Neuronal stem cell (in vitro differentiated cells): ENCODE data around the gene DDIAS.
"Not testable (repeated sequence)": the region's sequence is repeated elsewhere in the genome, so short reads cannot be mapped to it uniquely, and the experiment has no call there.

ENCODE experiments used
- DNase-seq: peaks from one replicate; pipeline ENCODE4 v3.0.0-alpha.2; 2013; ENCODE audit warnings: low spot score
- H2AFZ ChIP-seq: one replicate; pipeline ENCODE4 v1.6.1; 2013; ENCODE audit warnings: mild to moderate bottlenecking, low read length, inconsistent platforms
- H2AK5ac ChIP-seq: 2 replicates; pipeline ENCODE4 v1.6.1; 2013; ENCODE audit warnings: low read depth, mild to moderate bottlenecking, inconsistent platforms, low read length, moderate library complexity, mixed read lengths
- H2BK120ac ChIP-seq: 2 replicates; pipeline ENCODE4 v1.6.1; 2013; ENCODE audit warnings: low read depth, mild to moderate bottlenecking, inconsistent platforms, low read length, moderate library complexity, mixed read lengths
- H2BK12ac ChIP-seq: one replicate; pipeline ENCODE4 v1.6.1; 2013; ENCODE audit warnings: low read length, inconsistent platforms
- H2BK15ac ChIP-seq: 2 replicates; pipeline ENCODE4 v1.6.1; 2013; ENCODE audit warnings: mild to moderate bottlenecking, low read length, inconsistent platforms, mixed read lengths
- H2BK5ac ChIP-seq: one replicate; pipeline ENCODE4 v1.6.1; 2013; ENCODE audit warnings: inconsistent platforms, mild to moderate bottlenecking, low read length, moderate library complexity
- H3K14ac ChIP-seq: one replicate; pipeline ENCODE4 v1.6.1; 2013; ENCODE audit warnings: low read length, inconsistent platforms
- H3K18ac ChIP-seq: 2 replicates; pipeline ENCODE4 v1.6.1; 2013; ENCODE audit warnings: low read length, inconsistent platforms
- H3K23ac ChIP-seq: 2 replicates; pipeline ENCODE4 v1.6.1; 2013; ENCODE audit warnings: low read depth, mild to moderate bottlenecking, mixed read lengths, low read length, inconsistent platforms; ENCODE audit not compliant: poor library complexity
- H3K27ac ChIP-seq: replicated peaks from 3 replicates; pipeline ENCODE4 v1.5.1; 2013; ENCODE audit warnings: low read length, inconsistent platforms
- H3K27me3 ChIP-seq, 3 experiments: 2 replicates each; pipeline ENCODE4 v1.6.1; 2013; ENCODE audit warnings: low read length in 3 of 3, mild to moderate bottlenecking in 2 of 3, inconsistent platforms in 1 of 3, low read depth in 1 of 3, mixed read lengths in 1 of 3, moderate library complexity in 1 of 3; ENCODE audit not compliant: control insufficient read depth in 3 of 3, insufficient read depth in 3 of 3
- H3K36me3 ChIP-seq, 2 donors: replicated peaks in 1 of 2; 2 replicates each; pipeline ENCODE4 v1.6.1; 2013; ENCODE audit warnings: low read length in 2 of 2; ENCODE audit not compliant: control insufficient read depth in 2 of 2, insufficient read depth in 2 of 2
- H3K4ac ChIP-seq: 2 replicates; pipeline ENCODE4 v1.6.1; 2013; ENCODE audit warnings: inconsistent platforms, mild to moderate bottlenecking, low read length, moderate library complexity
- H3K4me1 ChIP-seq, 2 donors: 1 replicate in 1 of 2; 2 replicates in 1 of 2; pipeline ENCODE4 v1.6.1; 2013; ENCODE audit warnings: low read length in 2 of 2, low read depth in 1 of 2; ENCODE audit not compliant: control insufficient read depth in 2 of 2, insufficient read depth in 1 of 2
- H3K4me2 ChIP-seq: one replicate; pipeline ENCODE4 v1.6.1; 2013; ENCODE audit warnings: mild to moderate bottlenecking, low read length, inconsistent platforms; ENCODE audit not compliant: insufficient read depth, poor library complexity, severe bottlenecking
- H3K4me3 ChIP-seq, 2 donors: 2 replicates each; pipeline ENCODE4 v1.5.1; 2013; ENCODE audit warnings: low read length in 2 of 2, mild to moderate bottlenecking in 2 of 2, inconsistent platforms in 1 of 2, moderate library complexity in 1 of 2
- H3K79me1 ChIP-seq: one replicate; pipeline ENCODE4 v1.6.1; 2013; ENCODE audit warnings: low read depth, mild to moderate bottlenecking, inconsistent platforms, low read length, moderate library complexity
- H3K9ac ChIP-seq: one replicate; pipeline ENCODE4 v1.6.1; 2013; ENCODE audit warnings: mild to moderate bottlenecking, low read depth, low read length, inconsistent platforms; ENCODE audit not compliant: poor library complexity
- H3K9me3 ChIP-seq, 2 donors: replicated peaks in 1 of 2; 2 replicates each; pipeline versions ENCODE3 to v1.6.1; 2013; ENCODE audit warnings: low read length in 2 of 2, mild to moderate bottlenecking in 2 of 2, inconsistent platforms in 1 of 2, low read depth in 1 of 2, mixed read lengths in 1 of 2, moderate library complexity in 1 of 2; ENCODE audit not compliant: control insufficient read depth in 2 of 2, insufficient read depth in 1 of 2
- H4K8ac ChIP-seq: one replicate; pipeline ENCODE4 v1.6.1; 2013; ENCODE audit warnings: low read depth, mild to moderate bottlenecking, inconsistent platforms, low read length, moderate library complexity
- H4K91ac ChIP-seq: one replicate; pipeline ENCODE4 v1.6.1; 2013; ENCODE audit warnings: low read length, low read depth, mild to moderate bottlenecking, inconsistent platforms; ENCODE audit not compliant: poor library complexity
- WGBS, 2 donors: extraction: QIAGEN DNeasy Blood & Tissue Kit; methylation state at CpG; one replicate each; pipeline ENCODE4 v1.1.7; 2013; ENCODE audit warnings: missing lambda C conversion rate in 2 of 2, mixed read lengths in 1 of 2; ENCODE audit not compliant: insufficient read length in 2 of 2, insufficient replicate concordance in 1 of 2; ENCODE audit errors: extremely low coverage in 2 of 2; 5-methylcytosine and 5-hydroxymethylcytosine counted together

The DDIAS gene

DNA sequence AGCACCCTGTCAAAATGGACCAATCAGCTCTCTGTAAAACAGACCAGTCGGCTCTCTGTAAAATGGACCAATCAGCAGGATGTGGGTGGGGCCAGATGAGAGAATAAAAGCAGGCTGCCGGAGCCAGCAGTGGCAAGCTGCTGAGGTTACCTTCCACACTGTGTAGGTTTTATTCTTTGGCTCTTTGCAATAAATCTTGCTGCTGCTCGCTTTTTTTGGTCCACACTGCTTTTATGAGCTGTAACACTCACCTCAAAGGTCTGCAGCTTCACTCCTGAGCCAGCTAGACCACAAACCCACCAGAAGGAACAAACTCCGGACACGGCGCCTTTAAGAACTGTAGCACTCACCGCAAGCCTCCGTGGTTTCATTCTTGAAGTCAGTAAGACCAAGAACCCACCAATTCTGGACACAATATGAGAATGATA lies 70.0 kb downstream of the DDIAS start:
- H2BK12ac ChIP-seq, H2AFZ ChIP-seq, H3K4me2 ChIP-seq, H4K8ac ChIP-seq, H3K9ac ChIP-seq, H3K27ac ChIP-seq, H3K23ac ChIP-seq, H3K14ac ChIP-seq, H3K36me3 ChIP-seq, H4K91ac ChIP-seq, H3K9me3 ChIP-seq, H3K4me3 ChIP-seq, H3K4me1 ChIP-seq, H2BK5ac ChIP-seq, DNase-seq, H3K4ac ChIP-seq, H3K79me1 ChIP-seq, H2BK15ac ChIP-seq, H2BK120ac ChIP-seq, H3K18ac ChIP-seq, H2AK5ac ChIP-seq, H3K27me3 ChIP-seq: not testable (repeated sequence)
- WGBS, 2 donors, result no CpG with 5 or more reads among the region's 8 CpGs

DNA sequence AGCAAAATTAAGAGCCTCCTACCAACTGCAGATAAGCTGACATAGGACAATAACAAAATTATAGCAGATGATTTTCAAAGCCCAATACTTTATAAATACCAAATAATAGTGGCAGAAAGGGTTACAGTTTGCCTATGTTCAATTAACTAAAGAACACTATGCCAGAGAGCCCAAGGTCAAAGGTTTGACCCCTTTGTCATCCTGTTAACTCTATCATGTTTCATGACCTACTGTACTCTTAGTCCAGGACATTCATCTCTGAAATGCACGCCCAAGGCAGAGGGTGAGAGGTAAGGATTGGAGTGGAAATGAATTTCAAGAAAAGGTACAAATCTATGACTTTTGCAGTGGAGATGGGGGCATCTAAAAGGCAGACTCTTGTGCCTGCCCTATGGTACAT lies 70.6 kb downstream of the DDIAS start:
- H3K27me3 ChIP-seq, result no peaks in the 10 kb centered on the region
- H2AFZ ChIP-seq, result no peak overlapping the region
- H3K18ac ChIP-seq, result no peak overlapping the region
- no peak overlapping the region for H3K4me3 ChIP-seq
- no peak overlapping the region for H3K23ac ChIP-seq
- H3K9me3 ChIP-seq, result no peaks in the 10 kb centered on the region
- no CpG with 5 or more reads among the region's 1 CpG for WGBS, 2 donors
- no peaks in the 10 kb centered on the region for H3K79me1 ChIP-seq
- no peak overlapping the region for H3K9ac ChIP-seq
- no peak overlapping the region for H3K14ac ChIP-seq
- no peak overlapping the region for H2BK15ac ChIP-seq
- no peaks in the 10 kb centered on the region for H3K4me1 ChIP-seq
- H3K36me3 ChIP-seq, result no peaks in the 10 kb centered on the region
- no peak overlapping the region for H2BK12ac ChIP-seq
- DNase-seq, result no peak
- no peak overlapping the region for H2BK120ac ChIP-seq
- no peak overlapping the region for H3K4me2 ChIP-seq
- no peak overlapping the region for H2BK5ac ChIP-seq
- H4K8ac ChIP-seq, result no peak overlapping the region
- H3K4ac ChIP-seq, result no peak overlapping the region
- no peak overlapping the region for H4K91ac ChIP-seq
- no peak overlapping the region for H3K27ac ChIP-seq
- H2AK5ac ChIP-seq, result no peak overlapping the region

DNA sequence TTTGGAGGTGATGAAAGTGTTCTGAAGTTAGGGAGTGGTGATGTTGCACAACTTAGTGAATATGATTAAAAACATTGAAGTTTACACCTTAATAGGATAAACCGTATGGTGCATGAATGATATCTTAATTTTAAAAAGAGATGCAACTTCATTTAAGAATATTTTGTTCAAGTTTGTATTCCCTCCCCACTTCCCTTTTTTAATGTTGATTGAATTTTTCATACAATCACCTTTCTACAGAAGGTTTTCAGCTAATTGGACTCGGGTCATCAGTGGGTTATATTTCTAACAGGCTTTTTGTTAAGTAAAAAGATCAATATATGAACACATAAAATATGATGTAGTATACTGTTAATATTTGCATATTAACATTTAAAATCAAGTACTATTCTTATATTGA lies 72.6 kb downstream of the DDIAS start:
- Histone ChIP-seq H3K4me1 (no peaks in the 10 kb centered on the region), H3K14ac (no peak overlapping the region), H3K18ac (no peak overlapping the region), H4K8ac (no peak overlapping the region), H3K9me3 (no peaks in the 10 kb centered on the region), H2BK5ac (no peak overlapping the region), H3K4ac (no peak overlapping the region), H4K91ac (no peak overlapping the region), H3K9ac (no peak overlapping the region), H3K27ac (no peak overlapping the region), H3K79me1 (no peaks in the 10 kb centered on the region), H2BK15ac (no peak overlapping the region), H3K4me2 (no peak overlapping the region), H3K4me3 (no peak overlapping the region), H2BK12ac (no peak overlapping the region), H2BK120ac (no peak overlapping the region), H3K36me3 (no peaks in the 10 kb centered on the region), H2AK5ac (no peak overlapping the region), H3K23ac (no peak overlapping the region), H2AFZ (no peak overlapping the region), H3K27me3 (no peaks in the 10 kb centered on the region)
- DNase-seq, result no peak
- WGBS, 2 donors, result no CpG with 5 or more reads among the region's 2 CpGs

DNA sequence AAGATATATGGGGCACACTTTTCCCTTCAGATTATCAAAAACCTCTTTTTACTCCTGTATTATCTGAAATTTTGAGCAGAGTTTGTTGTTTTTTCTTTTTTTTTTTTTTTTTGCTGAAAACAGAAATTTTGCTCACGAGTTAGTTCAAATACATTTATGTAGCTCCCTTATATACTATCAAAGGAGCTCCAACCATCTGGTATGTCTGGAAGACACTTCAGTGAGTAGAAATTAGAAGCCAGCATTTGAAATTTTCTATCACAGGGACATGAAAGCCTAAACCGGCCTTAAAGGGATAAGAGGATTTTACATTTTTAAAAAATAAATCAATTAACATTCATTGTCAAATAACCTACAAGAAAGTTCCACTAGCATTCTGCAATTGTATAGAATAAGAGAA lies 73.3 kb downstream of the DDIAS start:
- Histone ChIP-seq H2AK5ac (no peak overlapping the region), H3K27me3 (no peaks in the 10 kb centered on the region), H3K18ac (no peak overlapping the region), H2AFZ (no peak overlapping the region), H3K36me3 (no peaks in the 10 kb centered on the region), H3K23ac (no peak overlapping the region), H2BK15ac (no peak overlapping the region), H3K4ac (no peak overlapping the region), H3K4me3 (no peak overlapping the region), H4K8ac (no peak overlapping the region), H3K4me1 (no peaks in the 10 kb centered on the region), H3K27ac (no peak overlapping the region), H3K79me1 (no peaks in the 10 kb centered on the region), H3K9ac (no peak overlapping the region), H3K4me2 (no peak overlapping the region), H2BK120ac (no peak overlapping the region), H2BK12ac (no peak overlapping the region), H4K91ac (no peak overlapping the region), H2BK5ac (no peak overlapping the region), H3K9me3 (no peaks in the 10 kb centered on the region), H3K14ac (no peak overlapping the region)
- no peak for DNase-seq
- WGBS, 2 donors, result no CpG with 5 or more reads among the region's 2 CpGs
